Peyer's patch (tissue), 4 donors: ENCODE measurements around the gene P2RY11. TPM values are rescaled to one million over a fixed set of nuclear protein-coding genes. Genes with fewer than 3 reads are reported as not detected.

Experiments
- DNase-seq, 3 donors: peaks; one replicate each; pipeline ENCODE4 v3.0.0-alpha.2; 2017 to 2019
- H3K27ac ChIP-seq, 4 donors: fragments of 200-600 bp; sonication (generic); one replicate each; pipeline ENCODE4 v1.5.1; 2016 to 2019
- H3K27me3 ChIP-seq, 2 donors: fragments of 200-600 bp; sonication (generic); one replicate each; pipeline ENCODE4 v1.5.1; 2019
- H3K36me3 ChIP-seq, 3 donors: fragments of 200-600 bp; sonication (generic); one replicate each; pipeline ENCODE4 v1.5.1; 2016 to 2019
- H3K4me1 ChIP-seq, 4 donors: fragments of 200-600 bp; sonication (generic); one replicate each; pipeline ENCODE4 v1.5.1; 2016 to 2019
- H3K4me3 ChIP-seq, 4 donors: fragments of 200-600 bp; sonication (generic); 1 replicate in 3 of 4; 2 replicates in 1 of 4; pipeline ENCODE4 v1.5.1; 2016 to 2019; ENCODE audit warnings: mild to moderate bottlenecking in 1 of 4
- H3K9me3 ChIP-seq, 4 donors: fragments of 200-600 bp; sonication (generic); one replicate each; pipeline ENCODE4 v1.5.1; 2016 to 2019; ENCODE audit warnings: mild to moderate bottlenecking in 1 of 4
- CTCF ChIP-seq, 6 experiments: fragments of 450-650 bp in 4 of 6; fragments of 200-600 bp in 2 of 6; sonication (generic) in 1 of 6; IDR thresholded peaks; one replicate each; pipeline ENCODE4 v1.5.1; 2017 to 2019; ENCODE audit warnings: antibody characterized with exemption in 6 of 6, mild to moderate bottlenecking in 3 of 6, moderate library complexity in 1 of 6
- POLR2A ChIP-seq, 2 donors: fragments of 450-650 bp; IDR thresholded peaks; one replicate each; pipeline ENCODE4 v1.5.1; 2017; ENCODE audit warnings: antibody characterized with exemption in 2 of 2, mild to moderate bottlenecking in 2 of 2, moderate library complexity in 2 of 2
- total RNA-seq, 4 donors: library from RNA; depleted of rRNA; stranded (reverse); fragments of >200 nt; gene quantifications; one replicate each; pipeline ENCODE4 v1.1.0, GENCODE V29; 2016

The P2RY11 gene
- total RNA-seq, 4 donors from 2014 or later: 7.0 to 21.5 (median 11.6) TPM

DNA sequence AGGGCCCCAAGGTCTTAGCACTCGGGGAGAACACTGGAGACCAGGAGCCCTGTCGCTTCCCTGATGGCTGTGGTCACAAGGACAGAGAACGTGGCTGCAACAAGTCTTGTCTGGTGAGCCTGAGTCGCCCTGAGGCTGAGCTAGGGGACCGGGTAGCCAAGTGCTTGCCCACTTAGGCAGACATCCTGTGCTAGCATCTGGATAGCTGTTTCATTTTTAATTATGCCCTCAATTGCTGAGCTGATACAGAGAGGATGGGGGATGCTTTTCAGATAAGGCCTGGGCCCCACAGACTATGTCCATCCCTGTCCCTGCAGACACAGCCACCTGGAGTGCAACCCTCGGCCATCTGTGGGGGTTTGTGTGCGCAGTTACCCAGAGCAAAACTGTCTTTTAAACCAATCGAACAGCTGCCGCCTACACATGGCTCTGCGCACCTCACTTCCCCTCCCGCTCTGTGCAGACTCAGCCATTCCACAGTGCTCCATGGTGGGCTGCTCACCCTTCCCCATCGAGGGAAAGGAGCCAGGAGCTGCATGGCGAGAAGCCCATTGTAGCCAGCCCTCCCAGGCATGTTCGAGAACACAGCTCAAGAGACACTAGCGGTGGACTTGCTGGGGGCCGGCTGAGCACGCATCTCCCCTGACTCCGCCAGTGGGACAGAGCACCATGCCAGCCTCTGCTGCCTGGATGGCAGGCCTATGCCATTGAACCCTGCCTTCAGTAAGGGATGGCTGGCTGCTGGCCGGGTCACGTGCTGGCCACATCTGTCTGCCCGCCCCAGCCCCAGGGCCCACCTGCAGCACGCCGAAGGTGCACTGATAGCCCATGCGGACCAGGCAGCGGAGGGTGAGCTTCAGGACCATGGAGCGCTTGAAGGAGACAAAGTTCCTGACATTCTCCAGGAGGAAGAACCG lies 27.6 kb downstream of the P2RY11 start:
- H3K36me3 ChIP-seq: peaks cover 0 to 95% (median 3%) of the 10 kb centered on the region in 3 donors
- TF ChIP-seq POLR2A (IDR thresholded peaks at IDR 0.05) (no peak), CTCF (IDR thresholded peaks at IDR 0.05) (no peak)

DNA sequence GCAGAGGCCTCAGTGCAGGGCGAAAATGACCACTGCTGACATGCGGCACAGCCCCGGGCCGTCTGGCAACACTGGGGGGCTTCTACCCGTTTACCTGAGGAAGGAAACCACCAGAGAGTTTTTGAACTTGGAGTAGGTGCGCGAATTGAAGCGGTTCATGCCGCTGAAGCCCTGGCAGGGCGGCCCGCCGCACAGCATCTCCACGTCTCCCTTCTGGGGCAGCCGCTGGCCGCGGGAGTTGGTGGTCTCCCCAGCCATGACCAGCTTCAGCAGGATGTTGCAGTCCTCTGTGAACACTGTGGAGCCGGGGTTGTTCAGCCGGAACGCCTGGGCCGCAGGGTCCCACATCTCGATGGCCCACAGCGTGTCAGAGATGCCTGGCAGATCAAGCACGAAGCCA lies 28.5 kb downstream of the P2RY11 start:
- peaks cover 0 to 91% (median 3%) of the 10 kb centered on the region in 3 donors for H3K36me3 ChIP-seq
- TF ChIP-seq POLR2A (IDR thresholded peaks at IDR 0.05) (no peak), CTCF (IDR thresholded peaks at IDR 0.05) (no peak)
- no peaks in the 10 kb centered on the region for H3K27me3 ChIP-seq
- H3K9me3 ChIP-seq: no peaks in the 10 kb centered on the region
- H3K4me1 ChIP-seq: peaks cover 0 to 3% (median 0%) of the 10 kb centered on the region in 4 donors
- DNase-seq: no peak
- H3K27ac ChIP-seq: no peak overlapping the region
- no peak overlapping the region for H3K4me3 ChIP-seq

More for the DNA sequence above, 27.6 kb downstream of the P2RY11 start:
- Histone ChIP-seq H3K27ac (no peak overlapping the region), H3K9me3 (no peaks in the 10 kb centered on the region), H3K27me3 (no peaks in the 10 kb centered on the region), H3K4me1 (peaks cover 0 to 3% (median 0%) of the 10 kb centered on the region in 4 donors), H3K4me3 (no peak overlapping the region)
- DNase-seq: no peak

GRCh38 chr19:10141479-10141878 lies 30.0 kb downstream of the P2RY11 start:
- TF ChIP-seq CTCF (IDR thresholded peaks at IDR 0.05): no peak
- no peak for TF ChIP-seq POLR2A (IDR thresholded peaks at IDR 0.05)
- H3K36me3 ChIP-seq: peaks cover 0 to 92% (median 3%) of the 10 kb centered on the region in 3 donors
- H3K4me1 ChIP-seq: peaks cover 0 to 3% (median 0%) of the 10 kb centered on the region in 4 donors
- H3K4me3 ChIP-seq: no peak overlapping the region
- DNase-seq: no peak
- H3K27ac ChIP-seq: peak overlapping the region in 1 of 4 donors; percentile 66
- no peaks in the 10 kb centered on the region for H3K27me3 ChIP-seq
- H3K9me3 ChIP-seq: no peaks in the 10 kb centered on the region

GRCh38 chr19:10141973-10142372 lies 30.5 kb downstream of the P2RY11 start:
- H3K27ac ChIP-seq: peak overlapping the region; percentile 52 to 80 (median 59)
- H3K36me3 ChIP-seq: peaks cover 0 to 92% (median 3%) of the 10 kb centered on the region in 3 donors
- H3K4me3 ChIP-seq: no peak overlapping the region
- TF ChIP-seq CTCF (IDR thresholded peaks at IDR 0.05): no peak
- no peak for TF ChIP-seq POLR2A (IDR thresholded peaks at IDR 0.05)
- no peak for DNase-seq
- no peaks in the 10 kb centered on the region for H3K9me3 ChIP-seq
- H3K27me3 ChIP-seq: no peaks in the 10 kb centered on the region
- H3K4me1 ChIP-seq: peaks cover 0 to 3% (median 0%) of the 10 kb centered on the region in 4 donors

GRCh38 chr19:10142701-10143375 lies 31.3 kb downstream of the P2RY11 start:
- no peaks in the 10 kb centered on the region for H3K9me3 ChIP-seq
- no peak overlapping the region for H3K4me3 ChIP-seq
- TF ChIP-seq POLR2A (IDR thresholded peaks at IDR 0.05) (no peak), CTCF (IDR thresholded peaks at IDR 0.05) (peak in 1 of 6 experiments; percentile 30)
- peak in 2 of 3 donors; percentile 51 to 69 for DNase-seq
- peaks cover 0 to 3% (median 0%) of the 10 kb centered on the region in 4 donors for H3K4me1 ChIP-seq
- H3K27ac ChIP-seq: peak overlapping the region; percentile 66 to 80 (median 73)
- H3K27me3 ChIP-seq: no peaks in the 10 kb centered on the region
- H3K36me3 ChIP-seq: peaks cover 0 to 91% (median 3%) of the 10 kb centered on the region in 3 donors
